ENCODE measurements around the gene REXO5.

GRCh38 chr16:20807862-20808261, 1.5 kb downstream of the REXO5 start:
- TF ChIP-seq CTCF (IDR thresholded peaks at IDR 0.05) (no peak), POLR2A (IDR thresholded peaks at IDR 0.05) (no peak), POLR2AphosphoS5 (IDR thresholded peaks at IDR 0.05) (no peak)

Data from breast epithelium (tissue), 3 donors.